Osteoblast (primary cell): Measurements from ENCODE around the gene MCF2L. TPM values are rescaled to one million over a fixed set of nuclear protein-coding genes. Genes with fewer than 3 reads are reported as not detected.

Experiments
- DNase-seq: peaks from one replicate; pipeline ENCODE4 v3.0.0; 2011; ENCODE audit warnings: low spot score, mixed read lengths; ENCODE audit not compliant: insufficient read length; ENCODE audit errors: missing footprints
- H2AFZ ChIP-seq: 2 replicates; pipeline ENCODE4 v1.6.0; 2011; ENCODE audit warnings: mild to moderate bottlenecking, low read length
- H3K27ac ChIP-seq: 2 replicates; pipeline ENCODE4 v1.5.1; 2011; ENCODE audit warnings: mild to moderate bottlenecking, low read depth, low read length, moderate library complexity
- H3K27me3 ChIP-seq: 2 replicates; pipeline ENCODE4 v1.6.0; 2012; ENCODE audit warnings: mild to moderate bottlenecking, control low read depth, inconsistent platforms, low read length, moderate library complexity; ENCODE audit not compliant: insufficient read depth
- H3K36me3 ChIP-seq: 2 replicates; pipeline ENCODE4 v1.5.1; 2011; ENCODE audit warnings: mild to moderate bottlenecking, low read length, control low read depth, moderate library complexity; ENCODE audit not compliant: insufficient read depth
- H3K4me1 ChIP-seq: 2 replicates; pipeline ENCODE4 v1.5.1; 2011; ENCODE audit warnings: mild to moderate bottlenecking, low read length, control low read depth, moderate library complexity; ENCODE audit not compliant: insufficient read depth
- H3K4me2 ChIP-seq: 2 replicates; pipeline ENCODE4 v1.6.0; 2011; ENCODE audit warnings: mild to moderate bottlenecking, low read length; ENCODE audit not compliant: insufficient read depth
- H3K4me3 ChIP-seq: fragments of 200-600 bp; sonication (generic); 3 replicates; pipeline ENCODE4 v1.5.1; 2012; ENCODE audit warnings: mild to moderate bottlenecking, low read length, inconsistent platforms; ENCODE audit not compliant: insufficient read depth
- H3K79me2 ChIP-seq: 2 replicates; pipeline ENCODE4 v1.6.0; 2012; ENCODE audit warnings: mild to moderate bottlenecking, low read length, control low read depth, inconsistent platforms; ENCODE audit not compliant: insufficient read depth
- H3K9me3 ChIP-seq: 2 replicates; pipeline ENCODE4 v1.5.1; 2011; ENCODE audit warnings: low read depth, low read length, control low read depth
- H4K20me1 ChIP-seq: 2 replicates; pipeline ENCODE4 v1.6.0; 2012; ENCODE audit warnings: mild to moderate bottlenecking, low read length, control low read depth; ENCODE audit not compliant: insufficient read depth
- CTCF ChIP-seq: IDR thresholded peaks from 2 replicates; pipeline ENCODE4 v1.5.1; 2011; ENCODE audit warnings: mild to moderate bottlenecking, low read depth, low read length, moderate library complexity; ENCODE audit errors: extremely low read depth
- total RNA-seq: library from RNA; depleted of rRNA; stranded (reverse); fragments of >200 nt; gene quantifications from 2 replicates; pipeline ENCODE4 v1.2.3, GENCODE V29; 2012

MCF2L gene
- total RNA-seq, 1 donor = 6.5 TPM

GRCh38 chr13:113061796-113062425 lies 92.9 kb downstream of the MCF2L start:
- no peak for TF ChIP-seq CTCF
- no peak for DNase-seq
- Histone ChIP-seq H3K79me2 (no peaks in the 10 kb centered on the region), H4K20me1 (peaks cover 4% of the 10 kb centered on the region), H3K27ac (no peak overlapping the region), H3K36me3 (no peaks in the 10 kb centered on the region), H2AFZ (no peak overlapping the region), H3K9me3 (peaks cover 5% of the 10 kb centered on the region), H3K27me3 (peaks cover 13% of the 10 kb centered on the region), H3K4me1 (peaks cover 9% of the 10 kb centered on the region), H3K4me3 (no peak overlapping the region), H3K4me2 (no peak overlapping the region)

GRCh38 chr13:113062691-113063090 lies 93.7 kb downstream of the MCF2L start:
- no peak overlapping the region for H3K4me2 ChIP-seq
- no peak overlapping the region for H3K27ac ChIP-seq
- H3K4me1 ChIP-seq = peaks cover 9% of the 10 kb centered on the region
- H3K79me2 ChIP-seq = no peaks in the 10 kb centered on the region
- H3K4me3 ChIP-seq = no peak overlapping the region
- peaks cover 4% of the 10 kb centered on the region for H4K20me1 ChIP-seq
- DNase-seq = no peak
- TF ChIP-seq CTCF = no peak
- H3K27me3 ChIP-seq = peaks cover 13% of the 10 kb centered on the region
- H2AFZ ChIP-seq = no peak overlapping the region
- peaks cover 3% of the 10 kb centered on the region for H3K9me3 ChIP-seq
- H3K36me3 ChIP-seq = no peaks in the 10 kb centered on the region

GRCh38 chr13:113063091-113063491 lies 94.1 kb downstream of the MCF2L start:
- Histone ChIP-seq H4K20me1 (peaks cover 4% of the 10 kb centered on the region), H3K36me3 (no peaks in the 10 kb centered on the region), H3K79me2 (no peaks in the 10 kb centered on the region), H3K27me3 (peaks cover 13% of the 10 kb centered on the region), H3K27ac (no peak overlapping the region), H3K4me2 (no peak overlapping the region), H2AFZ (no peak overlapping the region), H3K4me1 (peaks cover 9% of the 10 kb centered on the region), H3K4me3 (no peak overlapping the region), H3K9me3 (peaks cover 3% of the 10 kb centered on the region)
- no peak for TF ChIP-seq CTCF
- no peak for DNase-seq

- H3K36me3 ChIP-seq = no peaks in the 10 kb centered on the region
- H3K79me2 ChIP-seq = no peaks in the 10 kb centered on the region
- peaks cover 9% of the 10 kb centered on the region for H3K4me1 ChIP-seq
- H3K4me3 ChIP-seq = peak overlapping the region; percentile 39
- H2AFZ ChIP-seq = no peak overlapping the region
- H3K27ac ChIP-seq = peak overlapping the region; percentile 33
- no peak for DNase-seq
- peaks cover 13% of the 10 kb centered on the region for H3K27me3 ChIP-seq
- no peaks in the 10 kb centered on the region for H3K9me3 ChIP-seq
- peaks cover 4% of the 10 kb centered on the region for H4K20me1 ChIP-seq
- peak overlapping the region; percentile 61 for H3K4me2 ChIP-seq
- TF ChIP-seq CTCF = no peak
Observed at GRCh38 chr13:113064000-113064533, 95.1 kb downstream of the MCF2L start.
